ENCODE measurements around the gene GSTP1. TPM values are rescaled to one million over a fixed set of nuclear protein-coding genes. Genes with fewer than 3 reads are reported as not detected.
"Not testable (repeated sequence)": the region's sequence is repeated elsewhere in the genome, so short reads cannot be mapped to it uniquely, and the experiment has no call there.

Gene GSTP1
- total RNA-seq, 2 experiments from 2014 or later = 1,139 to 1,604 TPM

DNA sequence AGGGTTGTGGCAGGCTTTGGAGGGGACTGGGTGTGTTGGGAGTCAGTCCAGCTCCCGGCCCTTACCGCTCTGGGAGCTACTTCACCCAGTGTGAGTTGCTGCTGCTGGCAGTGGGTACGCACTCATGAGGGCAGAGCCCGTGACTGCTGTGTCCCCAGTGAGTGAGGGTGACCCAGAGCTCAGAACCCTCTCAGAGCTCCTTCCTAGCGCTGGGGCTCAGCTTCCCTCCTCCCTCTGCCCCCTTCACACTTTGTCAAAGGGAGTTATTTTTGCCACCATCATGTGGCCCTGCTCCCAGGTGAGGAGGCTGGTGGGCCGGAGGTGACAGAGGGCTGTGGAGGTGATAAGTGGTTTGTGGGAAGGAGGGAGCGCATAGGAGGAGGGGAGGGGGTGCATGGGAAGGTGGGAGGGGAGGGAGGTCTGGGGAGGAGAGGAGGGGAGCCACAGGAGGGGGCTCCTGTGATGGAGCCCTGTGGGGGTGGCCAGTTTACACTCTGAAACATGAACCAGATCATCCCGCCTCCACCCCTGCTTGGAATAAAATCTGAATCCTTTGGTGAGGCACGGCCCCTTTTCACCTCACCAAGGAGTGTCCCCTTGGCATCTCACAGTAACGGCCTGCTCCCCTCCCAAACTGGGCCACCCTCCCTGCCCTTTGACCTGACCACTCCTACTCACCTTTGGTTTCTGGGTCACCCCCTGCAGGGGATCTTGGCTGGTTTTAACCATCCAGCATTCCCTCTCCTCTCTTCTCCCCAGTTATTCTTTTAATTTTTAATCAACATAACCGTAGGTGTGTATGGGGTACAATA is 33.0 kb downstream of the GSTP1 start:
- no TSS peak for BruUV-seq (replicated peaks)
- CTCF ChIA-PET (ENCODE audit: unreplicated experiment) = interaction anchor here (1.1 kb wide), 1 partner anchor 37 kb away, joined by 3 read pairs; no protein-coding TSS in a partner anchor
- Histone ChIP-seq H3K4me2 (ENCODE audit: low read length) (no peak overlapping the region), H2AFZ (ENCODE audit: low read length) (no peak overlapping the region), H4K20me1 (ENCODE audit: insufficient read depth, low read length) (no peaks in the 10 kb centered on the region), H3K4me1 (ENCODE audit: insufficient read depth, low read length, poor library complexity, severe bottlenecking) (peaks cover 34% of the 10 kb centered on the region), H3K9me3 (ENCODE audit: low read length) (no peaks in the 10 kb centered on the region), H3K27ac (ENCODE audit: low read depth, low read length, poor library complexity, severe bottlenecking) (no peak overlapping the region), H3K9me2 (ENCODE audit: insufficient read depth, low read length) (no peaks in the 10 kb centered on the region), H3K4me3 (ENCODE audit: low read depth, low read length, poor library complexity, severe bottlenecking) (no peak overlapping the region), H3K79me2 (ENCODE audit: insufficient read depth, low read depth, low read length) (no peaks in the 10 kb centered on the region), H3K36me3 (ENCODE audit: insufficient read depth, low read length) (peaks cover 20% of the 10 kb centered on the region)
- POLR2A ChIA-PET = interaction anchor here (0.6 to 1.2 kb wide), 2 partner anchors 8 to 755 kb away, joined by 3 read pairs; no protein-coding TSS in a partner anchor
- DNase-seq (ENCODE audit: low spot score) = no peak
- TF ChIP-seq, protein P1, sequence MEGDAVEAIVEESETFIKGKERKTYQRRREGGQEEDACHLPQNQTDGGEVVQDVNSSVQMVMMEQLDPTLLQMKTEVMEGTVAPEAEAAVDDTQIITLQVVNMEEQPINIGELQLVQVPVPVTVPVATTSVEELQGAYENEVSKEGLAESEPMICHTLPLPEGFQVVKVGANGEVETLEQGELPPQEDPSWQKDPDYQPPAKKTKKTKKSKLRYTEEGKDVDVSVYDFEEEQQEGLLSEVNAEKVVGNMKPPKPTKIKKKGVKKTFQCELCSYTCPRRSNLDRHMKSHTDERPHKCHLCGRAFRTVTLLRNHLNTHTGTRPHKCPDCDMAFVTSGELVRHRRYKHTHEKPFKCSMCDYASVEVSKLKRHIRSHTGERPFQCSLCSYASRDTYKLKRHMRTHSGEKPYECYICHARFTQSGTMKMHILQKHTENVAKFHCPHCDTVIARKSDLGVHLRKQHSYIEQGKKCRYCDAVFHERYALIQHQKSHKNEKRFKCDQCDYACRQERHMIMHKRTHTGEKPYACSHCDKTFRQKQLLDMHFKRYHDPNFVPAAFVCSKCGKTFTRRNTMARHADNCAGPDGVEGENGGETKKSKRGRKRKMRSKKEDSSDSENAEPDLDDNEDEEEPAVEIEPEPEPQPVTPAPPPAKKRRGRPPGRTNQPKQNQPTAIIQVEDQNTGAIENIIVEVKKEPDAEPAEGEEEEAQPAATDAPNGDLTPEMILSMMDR (conservative IDR thresholded peaks at IDR 0.05; ENCODE audit: low read length) = no peak
- TF ChIP-seq EZH2phosphoT487 (IDR thresholded peaks at IDR 0.05; ENCODE audit: borderline replicate concordance, low read depth, low read length) = no peak
- intact Hi-C loops (cut with micrococcal nuclease; ENCODE audit: unreplicated experiment) = no loop called here

DNA sequence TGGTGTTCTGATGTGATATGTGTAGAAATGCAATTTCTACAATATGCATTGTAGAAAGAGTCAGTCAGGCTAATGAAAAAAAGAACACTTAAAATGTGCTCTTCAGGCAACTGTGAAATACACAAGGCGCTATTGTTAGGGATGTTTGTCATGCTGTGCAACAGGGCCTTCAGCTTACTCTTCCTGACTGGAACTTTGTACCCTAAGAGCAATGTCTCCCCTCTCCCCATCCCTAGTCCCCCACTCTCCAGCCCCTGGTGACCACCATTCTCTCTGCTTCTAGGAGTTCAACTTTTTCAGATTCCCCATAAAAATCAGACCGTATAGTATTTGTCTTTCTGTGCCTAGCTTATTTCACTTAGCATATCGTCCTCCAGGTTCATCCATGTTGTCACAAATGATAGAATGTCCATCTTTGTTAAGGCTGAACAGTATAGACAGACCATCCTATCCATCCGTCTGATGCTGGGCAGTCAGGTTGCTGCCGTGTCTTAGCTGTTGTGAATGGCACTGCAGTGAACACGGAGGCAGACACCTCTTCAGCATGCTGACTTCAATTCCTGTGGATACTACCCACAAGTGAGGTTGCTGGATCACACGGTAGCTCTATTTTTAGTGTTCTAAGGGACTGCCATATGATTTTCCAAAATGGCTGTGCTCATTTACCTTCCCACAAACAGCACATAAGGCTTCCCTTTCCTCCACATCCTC is 33.8 kb downstream of the GSTP1 start:
- TF ChIP-seq, protein P1 (conservative IDR thresholded peaks at IDR 0.05; ENCODE audit: low read length) = no peak
- no peak for TF ChIP-seq EZH2phosphoT487 (IDR thresholded peaks at IDR 0.05; ENCODE audit: borderline replicate concordance, low read depth, low read length)
- Histone ChIP-seq H3K36me3 (ENCODE audit: insufficient read depth, low read length) (peaks cover 13% of the 10 kb centered on the region), H3K27ac (ENCODE audit: low read depth, low read length, poor library complexity, severe bottlenecking) (no peak overlapping the region), H3K79me2 (ENCODE audit: insufficient read depth, low read depth, low read length) (no peaks in the 10 kb centered on the region), H3K9me2 (ENCODE audit: insufficient read depth, low read length) (no peaks in the 10 kb centered on the region), H3K4me1 (ENCODE audit: insufficient read depth, low read length, poor library complexity, severe bottlenecking) (peaks cover 34% of the 10 kb centered on the region), H2AFZ (ENCODE audit: low read length) (no peak overlapping the region), H3K4me3 (ENCODE audit: low read depth, low read length, poor library complexity, severe bottlenecking) (no peak overlapping the region), H3K9me3 (ENCODE audit: low read length) (no peaks in the 10 kb centered on the region), H4K20me1 (ENCODE audit: insufficient read depth, low read length) (no peaks in the 10 kb centered on the region), H3K4me2 (ENCODE audit: low read length) (no peak overlapping the region)
- ChIA-PET POLR2A (interaction anchor here (1.2 kb wide), 1 partner anchor 9 kb away, joined by 3 read pairs; no protein-coding TSS in a partner anchor), CTCF (ENCODE audit: unreplicated experiment) (no interaction called here)
- no peak for DNase-seq (ENCODE audit: low spot score)
- BruUV-seq (replicated peaks) = no TSS peak
- intact Hi-C loops (cut with micrococcal nuclease; ENCODE audit: unreplicated experiment) = no loop called here

DNA sequence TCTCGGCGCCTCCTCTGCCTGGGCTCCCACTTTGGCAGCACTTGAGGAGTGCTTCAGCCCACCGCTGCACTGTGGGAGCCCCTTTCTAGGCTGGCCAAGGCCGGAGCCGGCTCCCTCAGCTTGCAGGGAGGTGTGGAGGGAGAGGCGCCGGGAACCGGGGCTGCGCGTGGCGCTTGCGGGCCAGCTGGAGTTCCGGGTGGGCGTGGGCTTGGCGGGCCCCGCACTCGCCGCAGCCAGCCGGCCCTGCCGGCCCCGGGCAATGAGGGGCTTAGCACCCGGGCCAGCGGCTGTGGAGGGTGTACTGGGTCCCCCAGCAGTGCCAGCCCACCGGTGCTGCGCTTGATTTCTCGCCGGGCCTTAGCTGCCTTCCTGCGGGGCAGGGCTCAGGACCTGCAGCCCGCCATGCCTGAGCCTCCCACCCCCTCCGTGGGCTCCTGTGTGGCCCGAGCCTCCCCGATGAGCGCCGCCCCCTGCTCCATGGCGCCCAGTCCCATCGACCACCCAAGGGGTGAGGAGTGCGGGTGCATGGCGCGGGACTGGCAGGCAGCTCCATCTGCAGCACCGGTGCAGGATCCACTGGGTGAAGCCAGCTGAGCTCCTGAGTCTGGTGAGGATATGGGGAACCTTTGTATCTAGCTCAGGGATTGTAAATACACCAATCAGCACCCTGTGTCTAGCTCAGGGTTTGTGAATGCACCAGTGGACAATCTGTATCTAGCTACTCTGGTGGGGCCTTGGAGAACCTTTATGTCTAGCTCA is 35.5 kb downstream of the GSTP1 start:
- H2AFZ ChIP-seq (ENCODE audit: low read length); H3K9me3 ChIP-seq (ENCODE audit: low read length); CTCF ChIA-PET (ENCODE audit: unreplicated experiment); H3K4me2 ChIP-seq (ENCODE audit: low read length); H3K79me2 ChIP-seq (ENCODE audit: insufficient read depth, low read depth, low read length); H4K20me1 ChIP-seq (ENCODE audit: insufficient read depth, low read length); DNase-seq (ENCODE audit: low spot score); intact Hi-C loops (cut with micrococcal nuclease; ENCODE audit: unreplicated experiment); POLR2A ChIA-PET; H3K9me2 ChIP-seq (ENCODE audit: insufficient read depth, low read length); H3K4me3 ChIP-seq (ENCODE audit: low read depth, low read length, poor library complexity, severe bottlenecking); H3K27ac ChIP-seq (ENCODE audit: low read depth, low read length, poor library complexity, severe bottlenecking); BruUV-seq (replicated peaks); H3K36me3 ChIP-seq (ENCODE audit: insufficient read depth, low read length): not testable (repeated sequence)
- H3K4me1 ChIP-seq (ENCODE audit: insufficient read depth, low read length, poor library complexity, severe bottlenecking) = peaks cover 19% of the 10 kb centered on the region

DNA sequence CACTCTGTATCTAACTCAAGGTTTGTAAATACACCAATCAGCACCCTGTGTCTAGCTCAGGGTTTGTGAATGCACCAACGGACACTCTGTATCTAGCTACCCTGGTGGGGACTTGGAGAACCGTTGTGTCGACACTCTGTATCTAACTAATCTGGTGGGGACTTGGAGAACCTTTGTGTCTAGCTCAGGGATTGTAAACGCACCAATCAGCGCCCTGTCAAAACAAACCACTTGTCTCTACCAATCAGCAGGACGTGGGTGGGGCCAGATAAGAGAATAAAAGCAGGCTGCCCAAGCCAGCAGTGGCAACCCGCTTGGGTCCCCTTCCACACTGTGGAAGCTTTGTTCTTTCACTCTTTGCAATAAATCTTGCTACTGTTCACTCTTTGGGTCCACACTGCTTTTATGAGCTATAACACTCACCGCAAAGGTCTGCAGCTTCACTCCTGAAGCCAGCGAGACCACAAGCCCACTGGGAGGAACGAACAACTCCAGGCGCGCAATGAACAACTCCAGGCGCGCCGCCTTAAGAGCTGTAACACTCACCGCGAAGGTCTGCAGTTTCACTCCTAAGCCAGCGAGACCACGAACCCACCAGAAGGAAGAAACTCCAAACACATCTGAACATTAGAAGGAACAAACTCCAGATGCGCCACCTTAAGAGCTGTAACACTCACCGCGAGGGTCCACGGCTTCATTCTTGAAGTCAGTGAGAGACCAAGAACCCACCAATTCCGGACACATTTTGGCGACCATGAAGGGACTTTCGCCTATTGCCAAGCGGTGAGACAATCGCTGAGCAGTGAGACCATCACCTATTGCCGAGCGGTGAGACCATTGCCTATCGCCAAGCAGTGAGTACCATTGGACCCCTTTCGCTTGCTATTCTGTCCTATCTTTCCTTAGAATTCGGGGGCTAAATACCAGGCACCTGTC is 36.3 kb downstream of the GSTP1 start:
- CTCF ChIA-PET (ENCODE audit: unreplicated experiment); H3K79me2 ChIP-seq (ENCODE audit: insufficient read depth, low read depth, low read length); H3K27ac ChIP-seq (ENCODE audit: low read depth, low read length, poor library complexity, severe bottlenecking); H3K4me3 ChIP-seq (ENCODE audit: low read depth, low read length, poor library complexity, severe bottlenecking); H3K9me3 ChIP-seq (ENCODE audit: low read length); H3K4me2 ChIP-seq (ENCODE audit: low read length); H2AFZ ChIP-seq (ENCODE audit: low read length); BruUV-seq (replicated peaks); intact Hi-C loops (cut with micrococcal nuclease; ENCODE audit: unreplicated experiment); H4K20me1 ChIP-seq (ENCODE audit: insufficient read depth, low read length); H3K36me3 ChIP-seq (ENCODE audit: insufficient read depth, low read length); DNase-seq (ENCODE audit: low spot score); H3K9me2 ChIP-seq (ENCODE audit: insufficient read depth, low read length): not testable (repeated sequence)
- POLR2A ChIA-PET = interaction anchor here (0.7 kb wide), 1 partner anchor 43 kb away, joined by 3 read pairs; no protein-coding TSS in a partner anchor
- peaks cover 11% of the 10 kb centered on the region for H3K4me1 ChIP-seq (ENCODE audit: insufficient read depth, low read length, poor library complexity, severe bottlenecking)

Measured in OCI-LY7 (cell line).